GM19438 (cell line): Measurements from ENCODE around the gene ADAMTS1.

Source experiments
- ATAC-seq: cut with Tn5 transposase; IDR thresholded peaks from one replicate; pipeline ENCODE4 v1.9.1; 2021; ENCODE audit warnings: low read depth; ENCODE audit not compliant: unreplicated experiment

ADAMTS1 gene

DNA sequence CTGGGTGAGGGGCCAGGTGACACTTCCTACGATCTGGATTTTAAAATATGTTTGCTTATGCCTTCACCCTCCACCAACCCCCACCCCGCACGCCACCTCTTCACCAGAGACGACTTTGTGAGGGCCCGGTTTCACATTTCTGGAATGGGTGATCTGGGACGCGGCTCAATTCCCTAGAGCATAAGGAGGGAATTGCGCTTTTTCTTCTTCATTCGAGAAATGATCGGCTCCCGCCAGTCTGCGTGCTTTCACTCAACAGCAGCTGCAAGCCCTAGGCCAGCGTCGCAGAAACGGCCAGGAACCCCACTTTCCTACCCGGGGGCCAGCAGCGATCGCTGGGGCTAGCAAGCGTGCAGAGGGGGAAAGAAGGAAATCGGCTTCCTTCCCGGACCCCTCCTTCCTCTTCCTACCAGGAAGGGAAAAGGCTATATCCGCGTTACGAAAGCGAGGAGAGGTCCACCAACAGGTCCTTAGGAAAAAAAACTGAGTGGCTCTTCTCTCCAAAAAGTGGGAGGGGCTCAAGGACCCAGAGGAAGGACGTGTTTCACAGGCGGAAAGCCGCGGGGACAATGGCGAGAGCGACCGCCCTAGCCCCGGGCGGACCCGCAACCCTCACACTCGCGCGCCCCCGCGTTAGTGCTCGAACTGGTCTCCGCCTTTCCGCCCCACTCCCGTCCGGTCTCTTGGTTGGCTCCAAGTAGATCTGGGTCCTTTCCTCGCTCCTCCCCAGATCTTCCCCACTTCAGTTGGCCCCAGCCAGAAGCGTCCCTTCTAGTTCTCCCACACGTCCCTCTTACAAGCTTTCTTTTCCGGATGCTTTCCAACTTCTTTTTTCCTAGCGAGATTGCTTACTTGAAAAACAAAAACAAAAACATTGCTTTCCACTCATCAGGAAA, 1.1 kb upstream of the ADAMTS1 start:
- ATAC-seq, result no peak

DNA sequence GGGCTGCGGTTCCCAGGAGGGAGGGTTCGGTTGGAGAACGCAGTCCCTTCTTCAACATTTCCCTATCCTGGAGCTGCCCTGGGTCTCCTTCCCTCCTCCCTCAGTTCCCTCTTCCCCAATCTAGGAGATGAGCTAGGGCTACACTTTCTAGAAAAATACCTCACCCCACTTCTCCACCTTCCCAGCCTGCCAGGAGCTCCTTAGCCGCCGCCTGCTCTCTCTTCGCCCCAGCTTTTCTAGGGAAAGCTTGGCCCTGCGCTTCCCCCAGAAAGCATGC, 488 bp upstream of the ADAMTS1 start:
- ATAC-seq, result no peak

DNA sequence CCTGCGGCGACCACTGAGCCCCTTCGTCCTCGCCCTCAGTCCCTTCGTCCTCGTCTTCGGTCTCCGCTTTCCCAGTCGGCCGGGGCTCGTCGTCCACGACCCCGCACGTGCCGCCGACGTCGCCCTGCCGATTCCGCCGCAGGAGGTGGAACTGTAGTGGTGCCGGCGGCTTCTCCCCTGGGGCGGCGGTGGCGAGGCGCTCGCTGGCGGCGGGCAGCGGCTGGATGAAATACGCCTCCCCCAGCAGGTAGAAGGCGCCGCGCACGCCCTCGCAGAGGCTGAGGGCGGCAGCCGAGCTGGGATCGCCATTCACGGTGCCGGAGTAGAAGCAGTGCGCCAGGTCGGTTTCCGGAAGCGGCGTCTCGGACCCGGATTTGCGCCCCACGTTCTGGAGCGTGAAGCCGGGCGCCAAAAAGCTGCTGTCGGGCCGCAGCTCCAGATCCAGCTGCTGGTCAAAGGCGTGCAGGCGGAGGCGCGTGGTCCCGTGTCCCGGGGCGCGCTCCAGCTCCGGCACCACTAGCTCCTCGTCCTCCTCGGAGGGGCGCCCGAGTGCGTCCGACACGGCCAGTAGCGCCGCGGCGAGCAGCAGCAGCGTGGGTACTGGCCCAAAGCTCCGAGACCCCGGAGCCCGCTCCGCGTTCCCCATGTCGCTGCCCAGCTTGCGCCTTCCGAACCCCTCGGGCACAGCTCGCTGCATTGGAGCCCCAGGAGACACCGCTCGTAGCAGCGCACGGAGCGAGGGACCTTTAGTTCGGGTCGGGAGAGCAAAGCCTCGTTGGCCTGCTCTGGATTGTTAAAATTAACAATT, 747 bp downstream of the ADAMTS1 start:
- no peak for ATAC-seq

DNA sequence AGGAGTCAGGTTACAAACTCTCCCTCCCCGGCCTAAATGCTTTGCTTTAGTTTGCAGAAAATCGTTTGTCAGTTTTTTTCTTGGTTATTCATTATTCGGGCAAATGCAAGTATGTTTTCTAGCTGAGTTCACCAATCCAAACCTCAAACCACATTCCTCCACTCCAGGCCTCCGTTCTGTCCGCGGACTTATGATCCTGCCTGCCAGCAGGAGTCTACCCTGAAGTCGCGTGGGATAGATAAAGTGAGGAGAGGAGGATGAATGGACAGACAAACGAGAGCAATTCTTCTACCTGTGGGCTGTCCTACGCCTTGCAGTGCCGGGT, 1.3 kb downstream of the ADAMTS1 start:
- no peak for ATAC-seq

DNA sequence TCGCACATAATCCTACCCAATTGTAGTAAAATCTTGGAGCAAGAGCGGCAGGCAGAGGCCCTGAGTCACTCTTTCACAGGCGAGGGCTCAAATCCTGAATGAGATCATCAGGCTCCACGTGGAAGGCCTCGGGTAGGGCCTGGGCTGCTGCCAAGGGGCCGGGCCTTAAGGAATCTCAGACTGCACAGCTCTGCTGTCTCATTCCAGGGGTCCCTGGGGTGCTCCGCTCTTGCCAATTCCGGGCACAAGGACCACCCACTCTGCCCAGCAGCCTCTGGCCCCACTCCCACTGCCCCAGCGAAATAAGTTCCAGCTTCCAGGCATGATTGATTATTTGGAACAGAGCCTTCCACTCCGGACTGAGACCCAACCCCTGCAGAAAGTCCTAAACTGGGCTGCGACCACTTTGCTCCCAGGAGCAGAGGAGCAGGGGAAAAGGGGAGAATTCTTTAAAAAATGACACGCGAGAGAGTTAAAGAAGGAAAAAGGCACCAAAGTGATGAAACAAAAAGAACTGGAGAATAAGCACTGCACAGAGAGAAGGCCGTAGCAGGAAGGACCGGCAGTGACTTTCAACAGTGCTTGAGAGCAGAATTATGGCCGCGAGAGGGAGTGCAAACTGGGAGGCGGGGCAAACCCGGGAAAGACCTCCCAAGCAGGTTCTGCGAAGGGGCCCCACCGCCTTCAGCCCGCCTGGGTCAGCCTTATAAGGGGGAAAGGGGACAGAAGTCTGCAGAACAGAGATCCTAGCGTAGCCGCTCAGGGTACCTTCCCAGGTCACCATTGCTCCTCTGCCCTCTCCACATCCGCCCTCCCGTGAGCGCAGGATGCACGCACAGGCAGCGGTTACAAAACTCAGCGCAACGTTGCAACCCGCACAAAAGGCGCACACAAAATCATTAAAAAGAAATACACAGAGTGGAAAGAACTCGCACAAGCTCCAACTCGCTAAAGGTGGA, 2.0 kb downstream of the ADAMTS1 start:
- no peak for ATAC-seq

DNA sequence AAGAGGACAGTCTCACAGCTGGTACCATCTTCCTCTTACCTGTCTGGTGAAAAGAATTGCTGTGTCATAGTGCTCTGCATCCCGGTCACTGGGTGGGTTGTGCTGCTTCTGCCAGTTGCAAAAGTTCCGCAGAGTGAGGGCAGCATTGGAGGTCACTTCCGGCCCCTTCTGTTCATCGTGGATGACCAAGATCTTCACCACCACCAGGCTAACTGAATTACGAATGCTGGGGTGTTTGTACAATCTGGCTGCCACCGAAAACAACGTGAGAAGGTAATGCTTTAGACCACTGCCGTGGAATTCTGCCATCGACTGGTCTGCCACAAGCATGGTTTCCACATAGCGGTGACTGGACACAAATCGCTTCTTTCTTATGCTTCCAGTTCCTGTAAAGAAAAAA, 2.9 kb downstream of the ADAMTS1 start:
- ATAC-seq, result no peak

DNA sequence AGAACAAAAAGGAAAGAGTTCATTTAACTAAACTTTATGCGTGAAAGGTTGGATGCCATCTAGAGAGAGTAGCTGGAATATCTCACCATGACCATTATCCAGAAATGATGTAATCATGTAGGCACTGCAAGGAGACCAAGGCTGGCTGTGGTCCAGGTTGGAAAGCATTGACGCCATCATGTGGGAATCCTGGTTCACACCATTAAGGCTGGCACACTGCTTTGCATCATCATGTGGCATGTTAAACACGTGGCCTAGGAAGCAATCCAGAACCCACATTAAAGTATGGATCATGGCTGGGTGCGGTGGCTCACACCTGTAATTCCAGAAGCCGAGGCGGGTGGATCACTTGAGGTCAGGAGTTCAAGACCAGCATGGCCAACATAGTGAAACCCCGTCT, 4.3 kb downstream of the ADAMTS1 start:
- no peak for ATAC-seq

DNA sequence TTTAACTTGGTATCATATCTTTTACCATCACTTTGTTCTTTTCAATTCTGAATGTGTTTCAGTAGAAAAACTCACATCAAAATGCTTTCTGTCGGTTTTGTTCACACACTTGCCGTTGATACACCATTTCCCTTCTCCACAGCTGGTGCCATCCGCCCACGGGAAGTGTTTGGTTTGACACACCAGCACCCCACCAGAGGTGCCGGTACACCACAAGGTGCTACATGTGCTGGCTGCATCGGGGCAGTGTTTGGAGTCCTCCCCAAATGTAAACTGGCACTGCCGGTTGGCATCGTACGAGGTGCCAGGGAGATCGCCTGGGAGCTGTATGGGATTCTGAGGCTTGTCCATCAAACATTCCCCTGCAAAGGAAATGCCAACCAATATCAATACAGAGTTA, 5.0 kb downstream of the ADAMTS1 start:
- no peak for ATAC-seq

DNA sequence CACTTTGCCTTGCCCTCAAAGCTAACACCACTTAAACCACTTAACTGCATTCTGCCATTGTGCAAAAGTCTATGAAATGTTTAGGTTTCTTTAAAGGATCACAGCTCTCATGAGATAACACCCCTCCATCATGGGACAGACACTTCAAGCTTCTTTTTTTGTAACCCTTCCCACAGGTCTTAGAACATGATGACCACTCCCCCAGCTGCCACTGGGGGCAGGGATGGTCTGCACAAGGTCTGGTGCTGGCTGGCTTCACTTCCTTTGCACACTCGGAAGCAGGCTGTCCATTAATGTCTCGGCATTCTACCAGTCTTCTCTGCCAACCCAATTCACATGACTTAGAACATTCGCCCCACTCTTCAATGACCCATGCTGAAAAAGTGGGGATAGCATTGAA, 7.7 kb downstream of the ADAMTS1 start:
- ATAC-seq, result no peak

DNA sequence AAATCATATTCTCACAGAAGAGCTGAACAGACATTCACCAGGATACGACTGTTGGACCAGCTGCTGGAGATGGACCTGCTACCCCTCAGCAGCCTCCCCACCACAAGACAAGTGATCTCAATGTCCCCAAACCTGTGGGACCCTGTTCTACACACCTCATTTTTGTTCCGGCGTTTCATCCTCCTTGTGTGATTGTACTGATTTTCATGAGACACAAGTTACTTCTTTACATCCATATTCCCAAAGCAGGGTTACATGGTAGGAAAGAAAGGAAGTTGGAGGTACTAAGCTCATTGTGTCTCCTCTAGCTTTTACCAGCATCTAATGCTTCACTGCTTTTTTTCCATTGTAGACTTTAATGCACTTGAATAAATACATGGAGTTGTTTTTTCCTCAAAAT, 8.7 kb downstream of the ADAMTS1 start:
- ATAC-seq, result no peak

DNA sequence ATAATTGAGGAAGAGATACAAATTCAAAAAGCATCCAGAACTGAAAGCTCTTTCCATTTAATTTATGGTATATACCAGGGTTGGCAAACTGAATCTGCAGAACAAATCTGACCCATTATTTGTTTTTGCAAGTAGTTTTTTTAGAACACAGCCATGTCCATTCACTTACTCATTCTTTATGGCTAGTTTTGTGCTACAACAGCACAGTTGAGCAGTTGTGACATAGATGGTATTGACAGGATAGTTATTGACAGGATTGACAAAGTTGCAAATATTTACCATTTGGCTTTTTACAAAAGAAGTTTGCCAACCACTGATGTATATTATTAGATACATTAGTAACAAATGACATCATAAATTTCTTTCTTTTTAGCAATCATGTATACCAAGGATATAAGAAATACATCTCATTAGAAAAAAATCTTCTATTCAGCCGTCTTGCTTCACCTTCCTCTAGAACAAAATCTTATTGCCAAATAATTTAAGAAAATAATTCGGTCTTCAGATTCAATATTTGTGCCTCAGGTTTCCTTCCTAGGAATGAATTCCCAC, 9.4 kb downstream of the ADAMTS1 start:
- ATAC-seq, result no peak

DNA sequence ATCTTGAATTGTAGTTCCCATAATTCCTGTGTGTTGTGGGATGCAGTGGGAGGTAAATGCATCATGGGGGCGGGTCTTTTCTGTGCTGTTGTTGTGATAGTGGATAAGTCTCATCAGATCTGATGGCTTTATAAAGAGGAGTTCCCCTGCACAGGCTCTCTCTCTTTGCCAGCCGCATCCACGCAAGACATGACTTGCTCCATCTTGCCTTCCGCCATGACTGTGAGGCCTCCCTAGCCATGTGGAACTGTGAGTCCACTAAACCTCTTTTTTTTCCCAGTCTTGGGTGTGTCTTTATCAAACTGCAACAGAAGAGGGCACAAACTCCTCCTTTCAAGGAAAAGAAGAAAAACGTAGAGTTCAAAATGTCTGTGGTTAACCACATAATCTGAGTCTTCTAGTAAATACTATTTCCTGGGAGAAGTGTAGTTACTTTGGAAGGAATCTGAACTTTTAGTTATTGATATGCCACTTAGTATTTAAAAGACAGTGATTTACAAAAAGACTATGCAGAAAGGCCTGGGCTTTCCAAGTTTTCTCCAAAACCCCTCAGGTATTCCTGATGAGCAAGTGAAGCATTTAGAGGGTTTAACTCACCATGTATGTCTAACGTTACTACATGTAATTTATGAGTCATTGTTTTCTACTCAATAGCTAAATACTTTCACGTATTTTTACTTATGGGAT, 10.0 kb downstream of the ADAMTS1 start:
- ATAC-seq, result no peak

DNA sequence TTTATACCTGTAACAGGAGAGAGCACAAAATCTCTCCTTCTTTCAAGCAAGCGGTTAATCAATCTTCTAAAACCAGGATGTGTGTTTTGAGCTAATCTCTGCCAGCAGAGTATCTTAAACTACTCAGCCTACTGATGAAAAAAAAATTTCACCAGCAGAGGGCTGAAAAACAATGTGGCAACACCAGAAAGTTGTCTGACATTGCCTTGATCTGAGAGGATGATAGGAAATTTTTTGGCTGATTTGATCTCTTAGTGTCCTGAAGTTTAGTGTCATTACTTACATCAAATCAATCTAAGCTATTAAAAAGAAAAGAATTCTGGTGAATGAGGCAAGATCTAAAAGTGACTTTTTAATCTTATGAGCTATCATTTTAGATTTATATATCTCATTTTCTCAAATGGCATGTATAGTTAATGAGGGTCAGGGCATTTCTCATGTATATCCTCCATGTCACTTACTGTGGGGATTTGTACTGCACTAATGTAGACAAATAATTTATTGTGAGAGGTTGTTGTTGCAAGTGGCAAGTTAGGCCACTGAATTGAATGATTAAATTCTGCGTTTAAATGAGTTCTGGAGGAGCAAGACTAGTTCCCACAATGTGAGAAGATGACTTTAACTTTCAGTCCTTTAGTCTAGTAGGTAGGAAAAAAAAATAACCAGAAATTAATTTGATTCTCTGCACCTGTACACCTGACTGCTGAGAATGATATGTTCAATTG, 10.9 kb downstream of the ADAMTS1 start:
- ATAC-seq, result no peak

DNA sequence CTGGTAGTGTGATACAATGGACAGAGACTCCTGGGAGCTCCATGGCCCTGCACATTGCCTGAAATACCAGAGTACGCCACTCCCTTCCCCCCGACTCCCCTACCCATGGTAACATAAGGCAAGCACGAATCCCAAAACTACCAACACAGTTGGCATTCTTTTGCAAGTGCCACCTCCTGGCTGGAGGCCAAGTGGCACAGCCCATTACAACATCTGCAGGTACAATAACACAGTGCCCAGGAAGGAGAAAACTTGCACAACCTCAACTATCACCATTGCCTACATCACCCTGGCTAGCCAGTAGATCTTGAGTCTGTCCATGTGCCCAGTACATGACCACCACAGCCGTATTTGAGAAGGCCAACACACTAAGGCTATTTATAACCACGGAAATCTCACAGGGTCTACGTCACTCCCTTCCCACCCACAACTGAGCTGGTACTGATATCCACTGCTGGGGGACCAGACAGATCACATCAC, 11.7 kb downstream of the ADAMTS1 start:
- no peak for ATAC-seq

DNA sequence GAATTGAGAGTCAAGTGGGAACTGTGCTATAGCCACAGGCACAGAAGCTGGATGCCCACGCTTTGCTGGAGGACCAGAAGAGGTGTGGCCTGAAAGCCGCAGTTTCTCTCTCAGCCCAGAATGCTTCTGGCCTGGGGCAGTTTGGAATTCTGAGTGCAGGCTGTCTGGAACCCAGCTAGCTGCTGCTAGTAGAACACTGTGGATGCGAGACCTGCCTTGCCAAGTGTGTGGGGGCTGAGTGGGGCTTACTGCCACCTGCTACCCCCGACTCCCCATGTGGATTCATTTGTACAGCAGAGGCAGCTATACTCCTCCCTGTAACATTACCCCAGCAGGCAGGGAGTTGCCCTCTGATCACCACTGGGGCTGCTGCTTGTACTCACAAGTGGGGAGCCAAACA, 12.2 kb downstream of the ADAMTS1 start:
- ATAC-seq, result no peak

DNA sequence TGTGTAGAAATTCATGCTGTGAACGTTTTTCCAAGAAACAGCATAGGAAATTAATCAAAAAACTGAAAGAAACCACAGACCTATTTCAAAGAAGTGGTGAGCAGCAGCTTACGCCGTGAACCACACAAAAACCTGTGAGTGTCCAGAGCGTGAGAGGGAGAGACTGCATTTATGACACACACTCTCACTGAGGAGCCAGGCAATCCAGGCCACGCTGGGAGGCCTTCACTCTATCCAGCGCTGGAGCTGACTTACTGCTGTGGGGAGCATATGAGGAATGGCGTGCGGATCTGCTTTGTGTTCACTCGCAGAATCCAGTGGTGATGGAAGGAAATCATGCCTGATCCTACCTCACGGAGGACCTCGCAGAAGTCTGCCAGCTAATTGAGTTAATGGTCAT, 12.7 kb downstream of the ADAMTS1 start:
- ATAC-seq, result no peak

DNA sequence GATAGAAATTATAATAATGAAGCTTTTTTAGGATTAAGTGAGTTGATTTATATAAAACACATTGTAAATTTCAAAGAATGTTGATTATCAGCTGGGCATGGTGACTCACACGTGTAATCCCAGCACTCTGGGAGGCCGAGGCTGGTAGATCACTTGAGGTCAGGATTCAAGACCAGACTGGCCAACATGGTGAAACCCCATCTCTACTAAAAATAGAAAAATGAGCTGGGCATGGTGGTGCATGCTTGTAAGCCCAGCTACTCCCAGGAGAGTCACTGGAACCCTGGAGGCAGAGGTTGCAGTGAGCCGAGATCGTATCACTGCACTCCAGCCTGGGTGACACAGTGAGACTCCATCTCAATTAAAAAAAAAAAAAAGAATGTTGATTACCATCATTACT, 18.4 kb downstream of the ADAMTS1 start:
- no peak for ATAC-seq

DNA sequence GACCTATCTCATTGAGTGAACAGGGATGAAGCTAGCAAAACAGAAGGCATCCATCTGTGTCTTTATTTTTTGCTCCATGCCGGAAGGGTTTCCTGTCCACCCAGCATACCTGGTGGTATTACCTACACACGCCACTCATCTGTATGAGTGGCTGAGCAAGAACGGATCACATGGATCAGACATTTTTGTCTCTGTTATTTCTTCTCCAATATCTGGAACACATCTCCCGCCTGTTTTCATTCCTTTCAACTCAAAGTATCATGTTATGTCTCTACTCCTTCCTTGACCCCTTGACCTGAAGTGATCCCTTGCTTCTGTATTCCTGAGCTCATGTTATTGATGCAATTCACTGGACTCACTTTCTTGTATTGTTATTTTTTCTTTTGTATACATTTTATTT, 24.7 kb downstream of the ADAMTS1 start:
- no peak for ATAC-seq

DNA sequence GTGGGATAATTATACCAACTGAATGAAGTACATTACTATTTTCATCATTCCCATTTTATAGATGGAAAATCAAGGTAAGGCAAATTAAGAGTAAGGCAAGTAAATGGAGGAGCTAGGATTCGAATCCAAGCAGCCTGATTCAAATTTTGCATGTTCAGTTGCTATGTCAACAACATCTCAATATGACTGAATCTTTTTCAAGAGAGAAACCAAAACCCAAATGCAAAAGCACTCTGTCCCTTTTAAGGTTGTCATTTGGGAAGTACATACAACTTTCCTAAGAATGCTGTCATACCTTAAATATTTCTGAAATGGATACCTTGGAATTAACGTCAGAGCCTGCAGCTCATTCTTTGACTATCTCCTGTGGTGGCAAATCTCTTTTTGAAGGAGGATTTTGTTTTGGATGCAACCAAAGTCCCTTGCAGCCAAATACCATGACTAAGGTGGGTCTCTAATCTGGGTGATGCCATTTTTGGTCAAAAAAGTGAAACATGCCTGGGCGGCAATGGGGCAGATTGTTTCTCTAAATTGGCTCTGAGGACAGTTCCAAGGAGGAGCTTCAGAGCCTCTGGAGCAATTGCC, 25.4 kb downstream of the ADAMTS1 start:
- ATAC-seq, result no peak
